T-helper 17 cell (primary cell): ENCODE results near the gene BAX. TPM values are rescaled to one million over a fixed set of nuclear protein-coding genes. Genes with fewer than 3 reads are reported as not detected.

ENCODE experiments used
- ATAC-seq: fragments of 150-1000 bp; cut with Tn5 transposase; 2 replicates; pipeline ENCODE4 v1.10.0; 2021; ENCODE audit warnings: mild to moderate bottlenecking, moderate library complexity
- DNase-seq, 3 donors: peaks; one replicate each; pipeline versions ENCODE4 v3.0.0 to v3.0.0-alpha.2; 2020 to 2021
- H3K9me3 ChIP-seq: one replicate; pipeline ENCODE4 v1.7.0; 2013; ENCODE audit warnings: low read length, mild to moderate bottlenecking; ENCODE audit not compliant: control insufficient read depth, poor library complexity, severe bottlenecking
- H3K27ac Mint-ChIP-seq: one replicate; pipeline ENCODE4 v1.8.0; 2022; ENCODE audit warnings: mild to moderate bottlenecking, moderate library complexity, mixed read lengths
- H3K27me3 Mint-ChIP-seq: one replicate; pipeline ENCODE4 v1.8.0; 2022; ENCODE audit warnings: mixed read lengths
- H3K36me3 Mint-ChIP-seq: one replicate; pipeline ENCODE4 v1.8.0; 2022; ENCODE audit warnings: low read depth, mixed read lengths
- H3K4me1 Mint-ChIP-seq: one replicate; pipeline ENCODE4 v1.8.0; 2022; ENCODE audit warnings: mild to moderate bottlenecking, mixed read lengths
- H3K4me3 Mint-ChIP-seq: one replicate; pipeline ENCODE4 v1.8.0; 2022; ENCODE audit warnings: mild to moderate bottlenecking, moderate library complexity, mixed read lengths
- total RNA-seq, 4 donors: library from RNA in 2 of 4; stranded (reverse) in 2 of 4; gene quantifications; one replicate each; pipeline ENCODE4 v1.2.3 and lab custom pipeline; 2022 to 2026

The BAX gene
- total RNA-seq, 2 donors from 2014 or later: 89.2 to 104 TPM

GRCh38 chr19:49009828-49010227 is 55.2 kb downstream of the BAX start:
- no peak overlapping the region for H3K27ac Mint-ChIP-seq
- H3K9me3 ChIP-seq: no peaks in the 10 kb centered on the region
- no peaks in the 10 kb centered on the region for H3K27me3 Mint-ChIP-seq
- ATAC-seq (no peak), DNase-seq (no peak)
- no peak overlapping the region for H3K4me3 Mint-ChIP-seq
- peaks cover 2% of the 10 kb centered on the region for H3K36me3 Mint-ChIP-seq
- H3K4me1 Mint-ChIP-seq: no peaks in the 10 kb centered on the region

GRCh38 chr19:49010453-49010852 is 55.8 kb downstream of the BAX start:
- H3K36me3 Mint-ChIP-seq: peaks cover 2% of the 10 kb centered on the region
- no peak overlapping the region for H3K4me3 Mint-ChIP-seq
- no peak for DNase-seq
- ATAC-seq: no peak
- H3K4me1 Mint-ChIP-seq: no peaks in the 10 kb centered on the region
- H3K27ac Mint-ChIP-seq: no peak overlapping the region
- no peaks in the 10 kb centered on the region for H3K9me3 ChIP-seq
- no peaks in the 10 kb centered on the region for H3K27me3 Mint-ChIP-seq

GRCh38 chr19:49011194-49011593 is 56.5 kb downstream of the BAX start:
- Mint-ChIP-seq H3K27ac (no peak overlapping the region), H3K36me3 (peaks cover 2% of the 10 kb centered on the region), H3K4me3 (no peak overlapping the region), H3K27me3 (no peaks in the 10 kb centered on the region), H3K4me1 (no peaks in the 10 kb centered on the region)
- ATAC-seq (no peak), DNase-seq (no peak)
- H3K9me3 ChIP-seq: no peaks in the 10 kb centered on the region

Other genes starting within 250 kb of the BAX start
- under 1 TPM; 0.42 to 0.60 TPM for gene MAMSTR, start 235.2 kb upstream of the BAX start, total RNA-seq
- under 1 TPM; 0.10 to 0.12 TPM for gene RASIP1, start 214.3 kb upstream of the BAX start, total RNA-seq
- gene IZUMO1, start 208.0 kb upstream of the BAX start, total RNA-seq: not detected
- gene FUT1, start 202.2 kb upstream of the BAX start, total RNA-seq: under 1 TPM; 0.07 to 0.16 TPM
- gene FGF21, start 199.4 kb upstream of the BAX start, total RNA-seq: not detected
- gene BCAT2, start 143.8 kb upstream of the BAX start, total RNA-seq: 10 to 100 TPM; 14.0 to 14.6 TPM
- gene HSD17B14, start 118.4 kb upstream of the BAX start, total RNA-seq: under 1 TPM in 1 of 2 donors, not detected in 1; 0.44 TPM
- 1 to 10 TPM in 1 of 2 donors, under 1 TPM in 1; 0.42 to 3.0 TPM for gene PLEKHA4, start 86.3 kb upstream of the BAX start, total RNA-seq
- 1,000 to 10,000 TPM in 1 of 2 donors, 100 to 1,000 TPM in 1; 954 to 1,165 TPM for gene PPP1R15A, start 82.5 kb upstream of the BAX start, total RNA-seq
- not detected for gene TULP2, start 56.1 kb upstream of the BAX start, total RNA-seq
- 100 to 1,000 TPM; 118 to 135 TPM for gene NUCB1, start 54.6 kb upstream of the BAX start, total RNA-seq
- gene DHDH, start 21.2 kb upstream of the BAX start, total RNA-seq: under 1 TPM; 0.50 to 0.86 TPM
- gene FTL, start 10.4 kb downstream of the BAX start, total RNA-seq: 100 to 1,000 TPM; 612 to 898 TPM
- 10 to 100 TPM; 21.6 to 24.2 TPM for gene GYS1, start 38.4 kb downstream of the BAX start, total RNA-seq
- 10 to 100 TPM; 20.2 to 25.5 TPM for gene RUVBL2, start 39.0 kb downstream of the BAX start, total RNA-seq
- gene LHB, start 62.2 kb downstream of the BAX start, total RNA-seq: not detected
- gene CGB3, start 69.5 kb downstream of the BAX start, total RNA-seq: not detected
- not detected for gene CGB2, start 77.0 kb downstream of the BAX start, total RNA-seq
- gene CGB1, start 82.0 kb downstream of the BAX start, total RNA-seq: not detected
- not detected for gene CGB5, start 89.0 kb downstream of the BAX start, total RNA-seq
- not detected for gene CGB8, start 94.2 kb downstream of the BAX start, total RNA-seq
- gene CGB7, start 102.9 kb downstream of the BAX start, total RNA-seq: not detected
- not detected for gene NTF4, start 109.9 kb downstream of the BAX start, total RNA-seq
- not detected for gene KCNA7, start 117.8 kb downstream of the BAX start, total RNA-seq
- gene SNRNP70, start 130.6 kb downstream of the BAX start, total RNA-seq: 100 to 1,000 TPM; 352 to 394 TPM
- 1 to 10 TPM; 4.7 to 5.2 TPM for gene LIN7B, start 159.5 kb downstream of the BAX start, total RNA-seq
- gene C19orf73, start 164.3 kb downstream of the BAX start, total RNA-seq: 1 to 10 TPM; 3.6 to 3.9 TPM
- gene PPFIA3, start 164.7 kb downstream of the BAX start, total RNA-seq: 1 to 10 TPM; 2.6 to 3.9 TPM
- gene HRC, start 200.5 kb downstream of the BAX start, total RNA-seq: not detected
- under 1 TPM in 1 of 2 donors, not detected in 1; 0.25 TPM for gene TRPM4, start 202.9 kb downstream of the BAX start, total RNA-seq